ENCODE results near the gene KIR3DL3.
"Not testable (repeated sequence)": the region's sequence is repeated elsewhere in the genome, so short reads cannot be mapped to it uniquely, and the experiment has no call there.

Gene KIR3DL3

DNA sequence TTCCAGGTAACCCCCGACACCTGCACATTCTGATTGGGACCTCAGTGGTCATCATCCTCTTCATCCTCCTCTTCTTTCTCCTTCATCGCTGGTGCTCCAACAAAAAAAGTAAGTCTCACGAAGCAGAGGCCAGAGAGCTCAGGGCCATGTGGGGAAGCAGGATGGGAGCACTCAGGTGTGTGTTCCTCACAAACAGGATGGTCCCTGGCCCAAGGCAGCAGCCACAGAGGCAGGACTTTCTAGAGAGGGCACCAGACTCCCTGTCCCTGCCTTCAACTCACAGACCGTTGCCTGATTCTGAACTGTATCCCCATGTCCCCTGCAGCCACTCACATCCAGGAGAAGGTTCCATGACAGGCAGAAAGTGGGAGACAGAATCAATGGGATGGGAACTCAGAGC lies 58.7 kb downstream of the KIR3DL3 start:
- DNase-seq (ENCODE audit: low spot score) = not testable (repeated sequence)

Measured in LoVo (cell line).